Effector CD4-positive, alpha-beta T cell (primary cell): ENCODE data around the gene ACBD5.

Experiments
- DNase-seq: peaks from one replicate; pipeline ENCODE4 v3.0.0-alpha.2; 2020

ACBD5 gene

DNA sequence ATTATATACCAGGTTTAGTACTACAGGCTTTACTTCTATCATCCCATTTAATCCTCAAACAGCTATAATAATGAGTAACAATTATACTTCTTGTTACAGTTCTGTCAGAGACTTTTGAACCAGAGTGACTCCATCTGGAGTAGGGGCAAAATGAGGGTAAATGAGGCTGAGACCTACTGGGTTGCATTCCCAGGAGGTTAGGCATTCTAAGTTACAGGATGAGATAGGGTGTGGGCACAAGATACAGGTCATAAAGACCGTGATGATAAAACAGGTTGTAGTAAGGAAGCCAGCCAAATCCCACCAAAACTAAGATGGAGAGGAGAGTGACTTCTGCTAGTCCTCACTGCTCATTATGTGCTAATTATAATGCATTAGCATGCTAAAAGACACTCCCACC is 90.3 kb downstream of the ACBD5 start:
- no peak for DNase-seq

DNA sequence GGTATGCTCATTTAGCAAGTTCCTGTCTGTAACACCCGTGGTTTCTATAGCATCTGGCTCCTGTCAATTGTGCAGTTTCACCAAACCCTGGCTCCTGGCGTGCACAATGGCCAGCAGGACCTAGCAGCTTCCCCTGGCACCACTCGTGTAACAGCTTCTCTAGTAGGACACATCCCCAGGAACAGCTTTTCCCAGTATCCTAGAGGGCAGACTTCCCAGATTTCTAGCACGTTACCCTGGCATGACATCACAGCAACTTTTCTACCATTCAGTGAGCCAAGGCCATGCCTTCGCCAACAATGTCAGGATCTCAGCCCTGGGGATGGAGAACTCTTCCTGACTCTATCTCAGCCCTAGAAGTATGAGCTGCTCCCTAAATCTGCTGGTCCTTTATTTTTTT is 92.9 kb downstream of the ACBD5 start:
- no peak for DNase-seq

DNA sequence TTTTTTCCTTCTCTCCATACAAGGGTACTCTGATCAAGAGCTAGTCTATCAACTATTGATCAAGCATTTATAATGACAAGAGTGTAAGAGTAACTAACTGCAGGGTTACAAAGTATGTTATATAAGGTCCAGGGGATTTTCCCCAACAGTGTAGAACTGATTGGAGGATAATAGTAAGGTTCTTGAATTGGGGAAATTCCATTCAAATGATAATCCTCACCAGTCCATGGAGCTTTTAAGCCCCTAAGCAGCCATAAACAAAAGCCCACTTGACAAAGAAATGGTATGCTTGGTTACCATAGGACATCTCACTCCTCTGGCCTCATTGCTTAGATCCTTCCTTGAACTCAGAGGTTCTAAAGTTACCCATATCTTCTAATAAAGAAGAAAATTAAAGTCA is 94.7 kb downstream of the ACBD5 start:
- no peak for DNase-seq
